Hepatocyte (in vitro differentiated cells): ENCODE results near the gene ADCY6. TPM values are rescaled to one million over a fixed set of nuclear protein-coding genes. Genes with fewer than 3 reads are reported as not detected.
A peak's percentile ranks its signal among the peaks of the same experiment; 100 is the strongest.

Source experiments
- DNase-seq: peaks from one replicate; pipeline ENCODE4 v3.0.0-alpha.2; 2016; ENCODE audit warnings: low spot score
- H2AFZ ChIP-seq: fragments of 200-600 bp; sonication (generic); 2 replicates; pipeline ENCODE4 v1.6.0; 2016; ENCODE audit warnings: antibody characterized with exemption, mild to moderate bottlenecking
- H3K27ac ChIP-seq: fragments of 200-600 bp; sonication (generic); 2 replicates; pipeline ENCODE4 v1.5.1; 2016; ENCODE audit warnings: mild to moderate bottlenecking
- H3K27me3 ChIP-seq: fragments of 200-600 bp; sonication (generic); 2 replicates; pipeline ENCODE4 v1.6.1; 2016
- H3K36me3 ChIP-seq: fragments of 200-600 bp; sonication (generic); replicated peaks from 2 replicates; pipeline ENCODE4 v1.5.1; 2016; ENCODE audit warnings: low read depth; ENCODE audit not compliant: insufficient read depth
- H3K4me1 ChIP-seq: fragments of 200-600 bp; sonication (generic); 2 replicates; pipeline ENCODE4 v1.5.1; 2016; ENCODE audit warnings: mild to moderate bottlenecking, moderate library complexity; ENCODE audit not compliant: insufficient read depth
- H3K4me2 ChIP-seq: fragments of 200-600 bp; sonication (generic); 2 replicates; pipeline ENCODE4 v1.6.0; 2016
- H3K4me3 ChIP-seq: fragments of 200-600 bp; sonication (generic); 2 replicates; pipeline ENCODE4 v1.5.1; 2016; ENCODE audit warnings: mild to moderate bottlenecking
- H3K79me2 ChIP-seq: fragments of 200-600 bp; sonication (generic); 2 replicates; pipeline ENCODE4 v1.6.0; 2017; ENCODE audit warnings: mild to moderate bottlenecking
- H3K9me2 ChIP-seq: fragments of 200-600 bp; sonication (generic); replicated peaks from 2 replicates; pipeline ENCODE4 v1.6.0; 2017; ENCODE audit warnings: mild to moderate bottlenecking; ENCODE audit not compliant: insufficient read depth
- H3K9me3 ChIP-seq: fragments of 200-600 bp; sonication (generic); 2 replicates; pipeline ENCODE4 v1.5.1; 2016; ENCODE audit warnings: low read depth, mild to moderate bottlenecking
- H4K20me1 ChIP-seq: fragments of 200-600 bp; sonication (generic); 2 replicates; pipeline ENCODE4 v1.6.0; 2016; ENCODE audit warnings: mild to moderate bottlenecking; ENCODE audit not compliant: insufficient read depth, poor library complexity, severe bottlenecking
- EZH2 ChIP-seq: fragments of 200-600 bp; sonication (generic); IDR thresholded peaks from 2 replicates; pipeline ENCODE4 v1.6.1; 2016; ENCODE audit warnings: antibody characterized with exemption, mild to moderate bottlenecking, borderline replicate concordance
- EZH2phosphoT487 ChIP-seq: fragments of 200-600 bp; sonication (generic); IDR thresholded peaks from one replicate; pipeline ENCODE4 v1.6.1; 2018; ENCODE audit warnings: antibody characterized with exemption, mild to moderate bottlenecking, low read depth, moderate library complexity; ENCODE audit not compliant: unreplicated experiment, severe bottlenecking
- WGBS: methylation state at CpG from one replicate; pipeline ENCODE4 v1.1.6; 2016; ENCODE audit warnings: low lambda C conversion rate; ENCODE audit errors: missing lambda C conversion rate; 5-methylcytosine and 5-hydroxymethylcytosine counted together
- polyA plus RNA-seq: library from polyadenylated mRNA; unstranded; fragments of >200 nt; fragmentation: Nextera tagmentation; extraction: Ambion mirVana; gene quantifications from 2 replicates; pipeline ENCODE4 v1.2.1, GENCODE V29; 2016
- total RNA-seq: library from RNA; depleted of rRNA; stranded (reverse); fragments of >200 nt; gene quantifications from 2 replicates; pipeline ENCODE4 v1.2.3, GENCODE V29; 2014
- TF ChIP-seq, protein P1 (sequence below): fragments of 200-600 bp; sonication (generic); IDR thresholded peaks from 2 replicates; pipeline ENCODE4 v1.5.1; 2016; ENCODE audit warnings: antibody characterized with exemption, mild to moderate bottlenecking; ENCODE audit not compliant: poor library complexity

ADCY6 gene
- total and polyA plus RNA-seq, 2 experiments from 2014 or later, result 22.7 to 37.7 TPM

DNA sequence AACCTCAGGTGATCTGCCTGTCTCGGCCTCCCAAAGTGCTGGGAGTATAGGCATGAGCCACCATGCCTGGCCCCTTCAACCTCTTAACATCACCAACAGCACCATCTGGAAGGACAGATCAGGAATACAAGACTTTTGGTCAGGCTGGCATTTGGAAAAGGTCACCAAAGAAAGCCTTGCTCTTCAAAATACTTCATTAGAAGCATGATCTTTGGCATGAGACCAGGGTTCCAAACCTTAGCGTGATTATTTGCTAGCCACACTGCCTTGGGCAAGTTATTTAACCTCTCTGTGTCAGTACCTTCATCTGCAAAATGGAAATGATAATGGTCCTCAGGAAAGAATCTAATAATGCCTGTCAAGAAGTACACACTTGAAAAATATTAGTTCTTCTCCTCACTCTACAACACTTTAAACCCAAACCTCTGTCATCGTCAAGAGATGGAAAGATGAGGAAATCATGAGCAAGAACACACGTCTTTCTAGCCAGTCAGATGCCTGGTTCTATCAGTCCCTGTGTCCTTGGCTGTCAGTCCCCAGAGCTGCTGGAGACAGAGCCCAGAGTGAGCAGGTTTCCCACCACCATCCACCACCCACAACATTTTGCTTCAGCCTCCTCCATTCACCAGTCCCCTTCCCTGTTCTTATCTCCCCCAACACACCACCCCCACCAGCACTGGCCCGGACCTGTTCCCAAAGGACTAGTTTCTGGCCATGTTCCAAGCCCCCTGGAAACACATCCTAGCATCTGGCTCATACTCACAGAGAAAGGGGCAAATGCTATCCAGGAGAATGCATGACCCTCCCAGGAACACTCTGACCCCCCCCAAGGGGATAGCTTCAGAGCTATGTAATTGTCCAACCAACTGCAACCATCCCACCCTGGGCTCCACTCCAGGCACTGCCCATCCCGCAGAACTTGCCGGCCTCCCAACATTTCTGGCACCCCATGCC lies 2.0 kb downstream of the ADCY6 start:
- Histone ChIP-seq H3K79me2 (peaks cover 71% of the 10 kb centered on the region), H2AFZ (no peak overlapping the region), H3K27ac (no peak overlapping the region), H3K36me3 (no peaks in the 10 kb centered on the region), H4K20me1 (peaks cover 18% of the 10 kb centered on the region), H3K4me3 (no peak overlapping the region), H3K27me3 (no peaks in the 10 kb centered on the region), H3K9me2 (no peaks in the 10 kb centered on the region), H3K4me1 (peaks cover 22% of the 10 kb centered on the region), H3K4me2 (peak overlapping the region; percentile 95), H3K9me3 (no peaks in the 10 kb centered on the region)
- DNase-seq, result no peak
- WGBS, result 75% methylated on average over 7 of the region's 7 CpGs
- no peak for TF ChIP-seq EZH2phosphoT487
- TF ChIP-seq EZH2, result no peak
- TF ChIP-seq, protein P1, sequence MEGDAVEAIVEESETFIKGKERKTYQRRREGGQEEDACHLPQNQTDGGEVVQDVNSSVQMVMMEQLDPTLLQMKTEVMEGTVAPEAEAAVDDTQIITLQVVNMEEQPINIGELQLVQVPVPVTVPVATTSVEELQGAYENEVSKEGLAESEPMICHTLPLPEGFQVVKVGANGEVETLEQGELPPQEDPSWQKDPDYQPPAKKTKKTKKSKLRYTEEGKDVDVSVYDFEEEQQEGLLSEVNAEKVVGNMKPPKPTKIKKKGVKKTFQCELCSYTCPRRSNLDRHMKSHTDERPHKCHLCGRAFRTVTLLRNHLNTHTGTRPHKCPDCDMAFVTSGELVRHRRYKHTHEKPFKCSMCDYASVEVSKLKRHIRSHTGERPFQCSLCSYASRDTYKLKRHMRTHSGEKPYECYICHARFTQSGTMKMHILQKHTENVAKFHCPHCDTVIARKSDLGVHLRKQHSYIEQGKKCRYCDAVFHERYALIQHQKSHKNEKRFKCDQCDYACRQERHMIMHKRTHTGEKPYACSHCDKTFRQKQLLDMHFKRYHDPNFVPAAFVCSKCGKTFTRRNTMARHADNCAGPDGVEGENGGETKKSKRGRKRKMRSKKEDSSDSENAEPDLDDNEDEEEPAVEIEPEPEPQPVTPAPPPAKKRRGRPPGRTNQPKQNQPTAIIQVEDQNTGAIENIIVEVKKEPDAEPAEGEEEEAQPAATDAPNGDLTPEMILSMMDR, result no peak

DNA sequence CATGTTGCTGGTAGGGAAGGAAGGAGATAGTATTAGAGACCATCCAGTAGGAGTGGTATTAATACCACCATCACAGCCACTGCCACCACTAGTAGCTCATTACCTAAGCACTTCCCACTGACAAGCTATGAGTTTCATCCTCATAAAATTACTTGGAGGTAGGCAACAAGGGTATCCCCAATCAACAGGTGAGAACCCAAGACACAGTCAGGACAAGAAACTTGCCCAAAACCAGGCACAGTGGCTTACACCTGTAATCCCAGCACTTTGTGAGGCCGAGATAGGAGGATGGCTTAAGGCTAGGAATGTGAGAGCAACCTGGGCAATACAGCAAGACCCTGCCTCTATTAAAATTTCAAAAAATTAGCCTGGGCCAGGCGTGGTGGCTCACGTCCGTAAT lies 5.5 kb downstream of the ADCY6 start:
- WGBS, result 97% methylated on average over 4 of the region's 4 CpGs
- Histone ChIP-seq H3K4me2 (no peak overlapping the region), H3K79me2 (peaks cover 87% of the 10 kb centered on the region), H3K9me2 (no peaks in the 10 kb centered on the region), H3K4me1 (peaks cover 15% of the 10 kb centered on the region), H3K9me3 (no peaks in the 10 kb centered on the region), H3K27me3 (no peaks in the 10 kb centered on the region), H2AFZ (no peak overlapping the region), H3K36me3 (no peaks in the 10 kb centered on the region), H3K4me3 (no peak overlapping the region), H3K27ac (no peak overlapping the region), H4K20me1 (peaks cover 22% of the 10 kb centered on the region)
- DNase-seq, result no peak
- no peak for TF ChIP-seq EZH2
- TF ChIP-seq, protein P1, result no peak
- no peak for TF ChIP-seq EZH2phosphoT487

DNA sequence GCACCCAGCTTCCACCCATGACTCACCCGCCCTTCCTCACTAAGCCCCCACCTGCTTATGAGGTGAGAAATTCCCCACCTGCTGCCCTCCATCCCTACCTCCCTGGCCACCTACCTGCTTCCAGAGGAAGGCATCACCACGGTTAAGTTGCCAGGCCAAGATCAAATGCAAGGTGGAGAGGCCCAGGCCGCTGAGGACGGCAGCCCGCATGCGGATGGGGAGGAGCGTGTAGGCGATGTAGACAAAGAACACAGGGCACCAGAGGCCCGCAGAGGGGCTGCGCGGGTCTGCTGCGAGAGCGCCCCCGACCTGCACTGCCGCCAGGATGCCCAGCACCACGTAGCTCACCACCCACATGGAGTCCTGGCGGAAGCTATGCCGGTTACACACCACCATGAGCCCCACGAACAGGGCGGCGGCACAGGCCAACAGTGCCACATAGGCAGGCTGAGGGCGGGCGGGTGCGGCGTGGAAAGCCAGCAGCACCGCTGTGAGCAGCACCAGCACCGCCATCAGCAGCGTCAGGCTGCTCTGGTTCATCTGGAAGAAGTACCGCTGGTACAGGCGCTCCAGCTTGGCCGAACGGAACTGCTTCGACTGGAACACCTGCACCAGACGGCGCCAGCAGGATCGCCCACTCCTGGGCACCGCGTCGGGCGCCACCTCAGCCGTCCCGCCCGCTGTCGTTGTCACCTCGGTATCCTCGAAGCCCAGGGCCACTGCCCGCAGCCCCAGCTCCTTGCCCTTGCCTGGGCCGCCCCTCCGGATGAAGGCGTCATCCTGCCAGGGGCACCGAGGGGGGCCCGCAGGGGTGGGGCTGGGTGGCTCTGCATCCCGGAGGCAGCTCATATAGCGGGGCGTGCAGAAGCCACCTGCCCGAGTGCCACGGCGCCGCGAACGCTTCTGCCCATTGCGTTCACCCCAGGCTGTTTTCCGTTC lies 6.2 kb downstream of the ADCY6 start:
- peaks cover 22% of the 10 kb centered on the region for H4K20me1 ChIP-seq
- H2AFZ ChIP-seq, result no peak overlapping the region
- 96% methylated on average over 59 of the region's 63 CpGs for WGBS
- no peaks in the 10 kb centered on the region for H3K9me3 ChIP-seq
- H3K36me3 ChIP-seq, result no peaks in the 10 kb centered on the region
- no peak overlapping the region for H3K4me3 ChIP-seq
- H3K9me2 ChIP-seq, result no peaks in the 10 kb centered on the region
- peaks cover 14% of the 10 kb centered on the region for H3K4me1 ChIP-seq
- H3K27me3 ChIP-seq, result no peaks in the 10 kb centered on the region
- no peak overlapping the region for H3K27ac ChIP-seq
- peaks cover 81% of the 10 kb centered on the region for H3K79me2 ChIP-seq
- DNase-seq, result no peak
- TF ChIP-seq EZH2, result no peak
- TF ChIP-seq, protein P1, result no peak
- TF ChIP-seq EZH2phosphoT487, result no peak
- H3K4me2 ChIP-seq, result no peak overlapping the region
